ENCODE measurements around the gene IRX2.

IRX2 gene

GRCh38 chr5:2737273-2738155, 14.0 kb downstream of the IRX2 start:
- Histone ChIP-seq H3K27ac (ENCODE audit: low read length) (no peak overlapping the region), H3K4me2 (ENCODE audit: low read depth, low read length) (no peak overlapping the region), H4K20me1 (ENCODE audit: insufficient read depth, low read length) (no peaks in the 10 kb centered on the region), H3K9me3 (replicated peaks; ENCODE audit: insufficient read depth, low read length) (no peaks in the 10 kb centered on the region), H3F3A (ENCODE audit: insufficient read depth, low read length) (no peaks in the 10 kb centered on the region), H3K27me3 (replicated peaks; ENCODE audit: insufficient read depth, low read length) (no peaks in the 10 kb centered on the region), H3K4me3 (ENCODE audit: low read length) (no peak overlapping the region), H3K9me2 (replicated peaks; ENCODE audit: insufficient read depth, low read length) (no peaks in the 10 kb centered on the region), H2AFZ (ENCODE audit: low read length) (no peak overlapping the region), H3K4me1 (ENCODE audit: low read length) (no peaks in the 10 kb centered on the region), H3K9ac (ENCODE audit: low read length) (no peak overlapping the region), H3K79me2 (ENCODE audit: low read length) (no peaks in the 10 kb centered on the region), H3K36me3 (replicated peaks; ENCODE audit: insufficient read depth, low read length) (no peaks in the 10 kb centered on the region)
- DNase-seq, result no peak
- no peak for TF ChIP-seq EZH2phosphoT487 (IDR thresholded peaks at IDR 0.05; ENCODE audit: low read length)
- TF ChIP-seq CTCF (IDR thresholded peaks at IDR 0.05; ENCODE audit: low read length), result no peak

- Histone ChIP-seq H3K4me1 (ENCODE audit: low read length) (no peaks in the 10 kb centered on the region), H4K20me1 (ENCODE audit: insufficient read depth, low read length) (no peaks in the 10 kb centered on the region), H3K27ac (ENCODE audit: low read length) (no peak overlapping the region), H3K27me3 (replicated peaks; ENCODE audit: insufficient read depth, low read length) (no peaks in the 10 kb centered on the region), H3K79me2 (ENCODE audit: low read length) (no peaks in the 10 kb centered on the region), H3K4me2 (ENCODE audit: low read depth, low read length) (no peak overlapping the region), H3K9me3 (replicated peaks; ENCODE audit: insufficient read depth, low read length) (no peaks in the 10 kb centered on the region), H2AFZ (ENCODE audit: low read length) (no peak overlapping the region), H3F3A (ENCODE audit: insufficient read depth, low read length) (no peaks in the 10 kb centered on the region), H3K9me2 (replicated peaks; ENCODE audit: insufficient read depth, low read length) (no peaks in the 10 kb centered on the region), H3K36me3 (replicated peaks; ENCODE audit: insufficient read depth, low read length) (no peaks in the 10 kb centered on the region), H3K9ac (ENCODE audit: low read length) (no peak overlapping the region), H3K4me3 (ENCODE audit: low read length) (no peak overlapping the region)
- no peak for DNase-seq
- no peak for TF ChIP-seq EZH2 (optimal IDR thresholded peaks at IDR 0.05; ENCODE audit: low read depth, low read length)
- no peak for TF ChIP-seq EZH2phosphoT487 (IDR thresholded peaks at IDR 0.05; ENCODE audit: low read length)
- no peak for TF ChIP-seq CTCF (IDR thresholded peaks at IDR 0.05; ENCODE audit: low read length)
These were observed 14.6 kb downstream of the IRX2 start for GRCh38 chr5:2736872-2737271.

GRCh38 chr5:2735996-2736395, 15.5 kb downstream of the IRX2 start:
- H3F3A ChIP-seq (ENCODE audit: insufficient read depth, low read length), result no peaks in the 10 kb centered on the region
- no peaks in the 10 kb centered on the region for H3K36me3 ChIP-seq (replicated peaks; ENCODE audit: insufficient read depth, low read length)
- H3K9me3 ChIP-seq (replicated peaks; ENCODE audit: insufficient read depth, low read length), result no peaks in the 10 kb centered on the region
- no peak overlapping the region for H3K27ac ChIP-seq (ENCODE audit: low read length)
- H3K9ac ChIP-seq (ENCODE audit: low read length), result no peak overlapping the region
- no peaks in the 10 kb centered on the region for H3K9me2 ChIP-seq (replicated peaks; ENCODE audit: insufficient read depth, low read length)
- H3K4me1 ChIP-seq (ENCODE audit: low read length), result no peaks in the 10 kb centered on the region
- no peaks in the 10 kb centered on the region for H3K27me3 ChIP-seq (replicated peaks; ENCODE audit: insufficient read depth, low read length)
- no peaks in the 10 kb centered on the region for H3K79me2 ChIP-seq (ENCODE audit: low read length)
- no peak overlapping the region for H3K4me3 ChIP-seq (ENCODE audit: low read length)
- no peak for DNase-seq
- H2AFZ ChIP-seq (ENCODE audit: low read length), result no peak overlapping the region
- no peak overlapping the region for H3K4me2 ChIP-seq (ENCODE audit: low read depth, low read length)
- no peak for TF ChIP-seq EZH2 (optimal IDR thresholded peaks at IDR 0.05; ENCODE audit: low read depth, low read length)
- no peaks in the 10 kb centered on the region for H4K20me1 ChIP-seq (ENCODE audit: insufficient read depth, low read length)

- no peak overlapping the region for H2AFZ ChIP-seq (ENCODE audit: low read length)
- no peaks in the 10 kb centered on the region for H3K36me3 ChIP-seq (replicated peaks; ENCODE audit: insufficient read depth, low read length)
- H3K9me3 ChIP-seq (replicated peaks; ENCODE audit: insufficient read depth, low read length), result no peaks in the 10 kb centered on the region
- no peaks in the 10 kb centered on the region for H3K27me3 ChIP-seq (replicated peaks; ENCODE audit: insufficient read depth, low read length)
- H3K4me1 ChIP-seq (ENCODE audit: low read length), result no peaks in the 10 kb centered on the region
- DNase-seq, result no peak
- no peak overlapping the region for H3K27ac ChIP-seq (ENCODE audit: low read length)
- H3K4me2 ChIP-seq (ENCODE audit: low read depth, low read length), result no peak overlapping the region
- no peak overlapping the region for H3K9ac ChIP-seq (ENCODE audit: low read length)
- no peaks in the 10 kb centered on the region for H3F3A ChIP-seq (ENCODE audit: insufficient read depth, low read length)
- no peaks in the 10 kb centered on the region for H3K79me2 ChIP-seq (ENCODE audit: low read length)
- H3K9me2 ChIP-seq (replicated peaks; ENCODE audit: insufficient read depth, low read length), result no peaks in the 10 kb centered on the region
- H3K4me3 ChIP-seq (ENCODE audit: low read length), result no peak overlapping the region
- no peaks in the 10 kb centered on the region for H4K20me1 ChIP-seq (ENCODE audit: insufficient read depth, low read length)
- TF ChIP-seq EZH2phosphoT487 (IDR thresholded peaks at IDR 0.05; ENCODE audit: low read length), result no peak
- no peak for TF ChIP-seq CTCF (IDR thresholded peaks at IDR 0.05; ENCODE audit: low read length)
- TF ChIP-seq EZH2 (optimal IDR thresholded peaks at IDR 0.05; ENCODE audit: low read depth, low read length), result no peak
These were observed 18.6 kb downstream of the IRX2 start for GRCh38 chr5:2732850-2733249.
